Upper lobe of left lung (tissue), 4 donors: ENCODE data around the gene GFAP.

Experiments used
- CTCF ChIP-seq, 6 experiments: fragments of 450-650 bp in 4 of 6; fragments of 200-600 bp in 2 of 6; sonication (generic) in 2 of 6; IDR thresholded peaks; one replicate each; pipeline ENCODE4 v1.5.1; 2016 to 2019; ENCODE audit warnings: antibody characterized with exemption in 6 of 6
- POLR2AphosphoS5 ChIP-seq, 2 donors: sonication (generic); formaldehyde crosslinking; IDR thresholded peaks; one replicate each; pipeline ENCODE4 v1.5.1; 2017; ENCODE audit warnings: antibody characterized with exemption in 2 of 2

- TF ChIP-seq CTCF (IDR thresholded peaks at IDR 0.05) (no peak), POLR2AphosphoS5 (IDR thresholded peaks at IDR 0.05) (no peak)
Observed at GRCh38 chr17:44915321-44915726, at the start of gene GFAP.
